GM23248 (cell line): Measurements from ENCODE around the gene LCP2.

Experiments used
- EZH2 ChIP-seq: fragments of 200-600 bp; sonication (generic); IDR thresholded peaks from 2 replicates; pipeline ENCODE4 v1.6.1; 2018; ENCODE audit warnings: antibody characterized with exemption, mild to moderate bottlenecking; ENCODE audit not compliant: insufficient read depth, poor library complexity, severe bottlenecking
- EZH2phosphoT487 ChIP-seq: fragments of 200-600 bp; sonication (generic); IDR thresholded peaks from 2 replicates; pipeline ENCODE4 v1.6.1; 2018; ENCODE audit warnings: antibody characterized with exemption, moderate library complexity, mild to moderate bottlenecking, low read depth; ENCODE audit not compliant: insufficient read depth

DNA sequence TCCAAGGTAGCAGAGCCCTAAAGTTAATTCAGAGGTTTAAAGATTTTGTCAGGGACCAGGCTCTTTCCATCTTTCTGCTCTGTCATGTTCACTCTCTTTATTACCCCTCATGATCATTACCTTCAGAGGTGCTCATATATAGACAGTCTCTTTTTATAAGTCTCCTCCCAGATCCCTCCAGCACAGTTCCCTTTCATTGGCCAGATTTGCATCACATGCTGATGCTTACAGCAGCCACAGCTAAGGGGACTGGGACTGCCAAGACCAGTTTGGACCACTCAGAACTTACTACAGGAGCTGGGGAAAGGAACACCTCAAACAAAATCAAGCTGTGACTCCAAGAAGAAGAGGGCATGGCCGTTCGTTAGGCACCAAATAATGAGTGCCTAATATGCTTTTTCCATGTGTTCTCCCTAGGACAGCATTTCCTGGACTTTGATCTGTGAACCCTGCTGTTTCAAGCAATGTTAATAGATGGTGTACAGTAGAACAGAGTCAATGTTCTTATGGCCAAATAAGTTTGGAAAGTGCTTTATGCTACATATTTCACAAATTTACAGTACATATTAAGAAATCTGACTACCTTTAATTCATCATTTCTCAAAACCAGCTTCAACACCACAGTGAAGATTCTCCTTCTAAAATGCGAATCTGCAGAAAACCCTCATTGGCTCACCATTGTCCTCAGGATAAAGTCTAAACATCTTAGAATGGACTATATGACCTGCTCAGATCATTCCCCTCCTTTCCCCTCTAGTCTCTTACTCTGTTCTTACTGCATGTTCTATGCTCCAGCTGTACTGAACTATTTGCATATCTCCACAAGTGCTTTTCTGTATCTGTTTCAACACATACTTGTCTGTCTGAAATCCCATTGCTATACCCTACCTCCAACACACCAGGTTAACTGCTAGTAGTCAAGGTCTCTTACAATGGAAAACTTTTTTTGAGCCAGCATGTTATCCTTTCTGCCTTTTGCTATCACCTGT is 61.4 kb downstream of the LCP2 start:
- no peak for TF ChIP-seq EZH2
- no peak for TF ChIP-seq EZH2phosphoT487
